Panc1 (cell line): ENCODE results near the gene TFDP2. TPM values are rescaled to one million over a fixed set of nuclear protein-coding genes. Genes with fewer than 3 reads are reported as not detected.

Experiments used
- ATAC-seq: fragments of 200-7000 bp; cut with Tn5 transposase; 2 replicates; pipeline ENCODE4 v1.9.1; 2020; ENCODE audit warnings: mild to moderate bottlenecking, moderate library complexity
- BruUV-seq: library from RNA; stranded (reverse); fragments of 400-500 nt; replicated peaks from 2 replicates; lab custom pipeline; 2021; lab: Mats Ljungman, UMichigan
- CTCF ChIA-PET: fragments of 300-600 bp; sonication (Branson Sonifier 250); formaldehyde crosslinking; loops from one replicate; lab custom pipeline; 2022; ENCODE audit warnings: antibody characterized with exemption; lab: Charles Lee
- POLR2A ChIA-PET: fragments of 300-600 bp; sonication (Branson Sonifier 250); formaldehyde crosslinking; loops from one replicate; lab custom pipeline; 2022; ENCODE audit warnings: antibody characterized with exemption; lab: Charles Lee
- DNase-seq: peaks from one replicate; pipeline ENCODE4 v3.0.0-alpha.2; 2010; ENCODE audit warnings: low read depth, low spot score
- H3K27ac ChIP-seq: 2 replicates; pipeline ENCODE4 v1.5.1; 2011; ENCODE audit warnings: mild to moderate bottlenecking, low read length, inconsistent platforms
- H3K27me3 ChIP-seq: fragments of 200-500 bp; sonication (Bioruptor generic); 2 replicates; pipeline ENCODE4 v1.6.0; 2014; ENCODE audit warnings: low read length, inconsistent platforms; ENCODE audit not compliant: control insufficient read depth, insufficient read depth
- H3K36me3 ChIP-seq: fragments of 200-500 bp; sonication (Bioruptor generic); 2 replicates; pipeline ENCODE4 v1.5.1; 2014; ENCODE audit warnings: inconsistent platforms, mild to moderate bottlenecking, low read length, moderate library complexity; ENCODE audit not compliant: control insufficient read depth, insufficient read depth
- H3K4me1 ChIP-seq: 2 replicates; pipeline ENCODE4 v1.5.1; 2011; ENCODE audit warnings: inconsistent platforms, mild to moderate bottlenecking, low read length, moderate library complexity; ENCODE audit not compliant: control insufficient read depth, insufficient read depth
- H3K4me3 ChIP-seq, 2 experiments: 2 replicates each; pipeline ENCODE4 v1.5.1; 2011 to 2012; ENCODE audit warnings: low read depth in 2 of 2, low read length in 2 of 2, mild to moderate bottlenecking in 2 of 2, inconsistent platforms in 1 of 2, moderate library complexity in 1 of 2
- H3K9me3 ChIP-seq: fragments of 200-500 bp; sonication (Bioruptor generic); 2 replicates; pipeline ENCODE4 v1.5.1; 2014; ENCODE audit warnings: low read depth, mild to moderate bottlenecking, inconsistent platforms, low read length, moderate library complexity; ENCODE audit not compliant: control insufficient read depth, insufficient read depth
- CTCF ChIP-seq: fragments of 450-650 bp; IDR thresholded peaks from 2 replicates; pipeline ENCODE4 v1.5.1; 2017; ENCODE audit warnings: mild to moderate bottlenecking
- POLR2AphosphoS5 ChIP-seq: IDR thresholded peaks from 2 replicates; pipeline ENCODE4 v1.6.1; 2012; ENCODE audit warnings: mild to moderate bottlenecking, low read depth, low read length, moderate library complexity
- REST ChIP-seq, 2 experiments: IDR thresholded peaks; 2 replicates each; pipeline ENCODE4 v1.6.1; 2011 to 2012; ENCODE audit warnings: low read depth in 2 of 2, control low read depth in 1 of 2, low read length in 1 of 2, mild to moderate bottlenecking in 1 of 2, moderate library complexity in 1 of 2; ENCODE audit not compliant: insufficient read depth in 1 of 2
- SIN3A ChIP-seq: IDR thresholded peaks from 2 replicates; pipeline ENCODE4 v1.6.1; 2012; ENCODE audit warnings: low read depth, mild to moderate bottlenecking, low read length, moderate library complexity, borderline replicate concordance; ENCODE audit not compliant: insufficient read depth
- TCF7L2 ChIP-seq: IDR thresholded peaks from 2 replicates; pipeline ENCODE4 v1.6.1; 2011; ENCODE audit warnings: mild to moderate bottlenecking, low read depth, low read length, inconsistent platforms
- in situ Hi-C: cut with HindIII; loops from 2 replicates; pipeline ENCODE4 v1.10.0; 2016; ENCODE audit warnings: low sequenced_read_pairs, low pct_unique_long_range_greater_than_20kb
- intact Hi-C: fragments of 100-400 bp; cut with micrococcal nuclease; formaldehyde crosslinking; loops from one replicate; pipeline ENCODE4 v1.10.0; 2022; ENCODE audit not compliant: unreplicated experiment
- total RNA-seq: library from RNA; stranded (reverse); gene quantifications from one replicate; pipeline ENCODE4 v1.2.1, GENCODE V29; 2021; ENCODE audit not compliant: unreplicated experiment

TFDP2 gene
- total RNA-seq, 1 experiment from 2014 or later, result 66.3 TPM

- Histone ChIP-seq H3K27ac (no peak overlapping the region), H3K36me3 (no peaks in the 10 kb centered on the region), H3K4me3 (no peak overlapping the region), H3K4me1 (no peaks in the 10 kb centered on the region), H3K9me3 (no peaks in the 10 kb centered on the region), H3K27me3 (no peaks in the 10 kb centered on the region)
- intact Hi-C loops (no loop called here), in situ Hi-C loops (no loop called here)
- ChIA-PET CTCF (interaction anchor here (0.6 to 0.8 kb wide), 4 partner anchors 40 to 824 kb away, joined by 3 to 4 read pairs (median 4); no protein-coding TSS in a partner anchor), POLR2A (no interaction called here)
- TF ChIP-seq POLR2AphosphoS5 (no peak), SIN3A (no peak), CTCF (no peak), TCF7L2 (no peak), REST (IDR thresholded peaks at IDR 0.05; ENCODE audit: insufficient read depth in 1 of 2, low read depth in 2 of 2, low read length in 1 of 2) (no peak)
- DNase-seq (no peak), ATAC-seq (no peak)
- BruUV-seq, result no TSS peak
Measured at GRCh38 chr3:142072816-142073215, 76.5 kb downstream of the TFDP2 start.

GRCh38 chr3:142065932-142066331, 83.4 kb downstream of the TFDP2 start:
- H3K36me3 ChIP-seq, result no peaks in the 10 kb centered on the region
- DNase-seq, result no peak
- ChIA-PET CTCF (no interaction called here), POLR2A (no interaction called here)
- H3K27me3 ChIP-seq, result no peaks in the 10 kb centered on the region
- no peak overlapping the region for H3K27ac ChIP-seq
- no TSS peak for BruUV-seq
- ATAC-seq, result no peak
- H3K4me1 ChIP-seq, result no peaks in the 10 kb centered on the region
- in situ Hi-C loops (no loop called here), intact Hi-C loops (no loop called here)
- TF ChIP-seq CTCF (no peak), POLR2AphosphoS5 (no peak), SIN3A (no peak), REST (IDR thresholded peaks at IDR 0.05; ENCODE audit: insufficient read depth in 1 of 2, low read depth in 2 of 2, low read length in 1 of 2) (no peak), TCF7L2 (no peak)
- no peaks in the 10 kb centered on the region for H3K9me3 ChIP-seq
- H3K4me3 ChIP-seq, result no peak overlapping the region
